SIG-M5 (cell line): ENCODE measurements around the gene NRXN3.

ENCODE experiments used
- DNase-seq: peaks from one replicate; lab custom pipeline; 2025; lab: John Stamatoyannopoulos, UW

The NRXN3 gene

DNA sequence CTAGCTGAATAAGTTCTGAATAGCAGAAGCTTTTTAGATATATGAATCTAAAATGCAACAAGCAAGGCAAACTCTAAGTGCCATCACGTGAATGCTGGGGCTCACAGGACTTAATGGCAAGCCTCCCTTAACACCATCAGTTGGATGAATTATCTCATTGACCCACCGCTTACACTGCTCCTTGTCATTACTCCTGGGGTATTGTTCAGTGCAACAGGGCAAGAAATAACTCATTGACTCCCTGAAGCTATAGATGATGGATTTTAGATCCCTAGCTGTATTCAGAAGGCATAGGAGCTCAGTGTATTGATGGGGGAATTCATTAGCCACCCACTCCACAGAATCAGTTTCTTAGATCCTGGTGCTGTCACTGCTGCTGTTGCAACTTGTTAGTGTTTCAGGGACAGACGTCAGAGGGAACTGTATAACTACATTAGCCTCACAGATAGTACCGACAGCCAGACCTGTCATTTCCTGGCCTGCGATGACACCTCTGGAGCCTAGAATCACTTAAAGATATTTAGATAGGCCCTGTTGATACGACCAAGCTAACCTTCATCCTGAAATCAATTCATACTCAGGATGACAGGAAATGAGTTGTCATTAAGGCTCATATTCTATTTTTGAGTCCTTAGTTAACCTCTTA, 1305.8 kb downstream of the NRXN3 start:
- no peak for DNase-seq

- DNase-seq: no peak
Measured at GRCh38 chr14:79476552-79476951, 1306.4 kb downstream of the NRXN3 start.

- no peak for DNase-seq
Measured at GRCh38 chr14:79480212-79480611, 1310.0 kb downstream of the NRXN3 start.

- DNase-seq: no peak
Measured at GRCh38 chr14:79482825-79483224, 1312.7 kb downstream of the NRXN3 start.

GRCh38 chr14:79483477-79484388, 1313.6 kb downstream of the NRXN3 start:
- no peak for DNase-seq

GRCh38 chr14:79487632-79488031, 1317.5 kb downstream of the NRXN3 start:
- DNase-seq: no peak

- DNase-seq: no peak
Measured at GRCh38 chr14:79491161-79491560, 1321.0 kb downstream of the NRXN3 start.

GRCh38 chr14:79493081-79493645, 1323.0 kb downstream of the NRXN3 start:
- no peak for DNase-seq

DNA sequence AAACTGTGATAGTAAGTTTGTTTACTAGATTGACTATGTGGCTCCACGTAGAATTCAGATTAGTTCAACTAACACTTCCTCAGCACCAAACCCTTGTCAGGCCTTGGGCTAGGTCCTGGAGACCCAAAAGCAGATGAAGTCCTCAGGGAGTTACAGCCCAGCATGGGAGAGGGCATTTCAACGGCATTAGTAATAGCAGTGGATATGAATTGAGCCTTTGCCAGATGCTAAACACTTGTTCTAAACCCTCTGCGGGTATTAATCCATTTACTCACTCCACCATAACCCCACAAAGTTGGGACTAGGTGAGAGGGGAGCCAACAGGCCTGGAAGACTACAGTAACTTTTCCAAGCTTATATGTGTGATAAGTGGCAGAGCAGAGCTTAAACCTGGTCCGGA, 1326.5 kb downstream of the NRXN3 start:
- DNase-seq: no peak

DNA sequence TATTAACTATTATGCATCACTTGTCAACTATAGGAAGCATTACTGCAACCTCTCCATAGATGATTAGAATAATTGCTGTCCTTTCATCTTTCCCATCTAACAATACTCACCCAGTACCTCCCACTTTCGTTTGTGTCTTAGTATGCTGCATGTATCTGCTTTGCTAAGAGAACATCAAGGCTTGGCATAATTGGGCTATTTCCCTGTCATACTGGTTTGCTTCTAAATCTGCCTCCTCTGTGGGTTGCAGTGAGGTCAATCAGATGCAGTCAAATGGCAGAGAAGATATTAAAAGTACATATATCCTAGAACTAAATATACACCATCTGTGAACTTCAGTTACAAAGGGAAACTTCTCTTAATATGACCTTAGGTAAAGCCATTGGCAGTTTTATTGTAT, 1330.3 kb downstream of the NRXN3 start:
- DNase-seq: no peak

GRCh38 chr14:79502136-79502750, 1332.1 kb downstream of the NRXN3 start:
- DNase-seq: no peak

DNA sequence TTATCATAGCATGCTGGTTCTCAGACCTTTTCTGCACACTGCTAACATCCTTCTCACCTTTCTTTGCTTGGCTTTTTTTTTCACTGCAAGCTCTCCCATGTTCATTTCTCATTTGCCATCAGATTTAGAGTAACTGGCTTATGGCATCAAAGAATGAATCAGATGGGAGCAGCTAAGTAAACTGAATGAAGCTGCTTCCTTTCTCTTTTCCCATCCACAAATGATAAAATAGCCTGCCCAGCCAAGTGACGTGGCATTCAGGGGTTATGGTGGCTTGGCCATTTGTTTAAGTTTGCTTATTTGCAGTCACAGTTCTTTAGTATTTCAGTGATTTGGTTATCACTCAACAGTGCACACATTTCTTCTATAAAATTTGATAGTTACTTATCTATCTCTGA, 1332.6 kb downstream of the NRXN3 start:
- no peak for DNase-seq

DNA sequence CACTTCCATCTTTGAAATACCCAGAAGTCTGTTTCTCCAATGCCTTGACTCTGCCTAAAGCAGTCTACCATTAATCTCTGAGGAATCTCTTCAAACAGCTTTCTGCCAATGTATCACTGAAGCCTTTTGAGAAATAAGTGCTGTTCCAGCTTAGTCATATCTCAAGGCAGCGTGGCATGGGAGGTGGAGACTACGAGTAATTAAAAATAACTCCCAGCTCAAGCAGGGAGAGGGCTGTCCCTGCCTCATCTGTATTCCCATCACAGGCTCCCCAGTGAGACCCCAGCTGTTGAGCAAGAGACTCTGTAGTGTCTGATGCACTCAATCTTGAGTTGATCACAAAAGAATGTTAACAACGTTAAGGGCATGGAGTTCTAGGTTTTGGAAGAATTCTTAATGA, 1340.5 kb downstream of the NRXN3 start:
- DNase-seq: no peak

GRCh38 chr14:79511146-79511545, 1341.0 kb downstream of the NRXN3 start:
- DNase-seq: no peak

- no peak for DNase-seq
Measured at GRCh38 chr14:79513446-79513845, 1343.3 kb downstream of the NRXN3 start.

DNA sequence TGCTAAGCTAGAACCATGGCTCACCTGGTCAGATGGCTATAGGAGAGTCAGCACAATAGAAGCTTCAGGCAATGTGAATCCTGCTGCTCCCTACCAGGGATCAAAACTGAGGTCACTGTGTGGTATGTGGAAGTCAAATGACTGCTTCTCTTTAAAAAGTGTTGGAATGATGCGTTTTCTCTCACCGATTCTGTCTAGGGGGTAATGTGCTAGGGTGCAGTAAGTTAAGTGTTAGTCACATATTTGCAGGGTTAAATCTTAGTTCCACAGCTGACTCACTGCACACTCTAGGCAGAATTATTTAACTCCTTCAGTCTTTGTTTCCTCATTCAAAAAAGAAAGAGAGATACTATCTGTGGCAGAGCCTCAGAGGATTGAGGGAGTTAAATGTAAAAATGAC, 1344.5 kb downstream of the NRXN3 start:
- no peak for DNase-seq

DNA sequence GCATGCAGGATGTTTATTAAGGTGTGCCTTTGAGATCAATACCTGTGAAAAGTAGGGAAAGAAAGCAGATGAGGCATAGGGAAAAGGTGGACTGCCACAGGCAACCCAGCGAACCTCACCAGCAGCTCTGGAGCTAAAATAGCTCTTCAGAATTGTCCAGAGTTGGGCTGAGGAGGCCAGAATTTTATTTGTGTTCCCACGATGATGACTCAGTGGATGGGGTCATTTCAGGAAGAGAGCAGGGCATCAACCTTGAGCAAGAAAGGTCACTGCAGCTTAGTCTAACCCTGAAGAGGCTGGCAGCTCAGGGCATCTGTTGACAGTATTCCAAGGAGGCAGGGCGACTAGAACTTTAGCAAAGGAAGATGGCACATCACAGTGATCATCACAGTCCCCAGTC, 1345.0 kb downstream of the NRXN3 start:
- DNase-seq: no peak

DNA sequence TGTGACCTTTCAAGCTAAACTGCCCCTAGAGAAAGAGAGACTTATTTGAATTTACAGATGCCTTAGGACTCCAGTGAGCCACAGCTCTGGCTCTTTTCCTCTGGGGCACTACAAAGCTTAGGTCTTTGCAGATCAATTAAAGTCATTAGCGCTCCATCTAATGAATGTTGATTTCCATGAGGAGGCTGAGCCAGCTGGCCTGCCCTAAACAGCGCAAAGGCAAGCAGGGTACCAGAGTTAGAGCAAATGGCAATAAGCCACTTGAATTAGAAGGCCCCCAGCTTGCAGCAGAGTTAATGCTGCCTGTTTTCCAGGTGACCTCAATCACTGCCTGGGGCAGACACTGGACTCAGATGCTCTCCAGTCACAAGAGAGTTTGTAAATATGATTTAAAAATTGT, 1345.8 kb downstream of the NRXN3 start:
- no peak for DNase-seq

- no peak for DNase-seq
Measured at GRCh38 chr14:79525416-79525815, 1355.2 kb downstream of the NRXN3 start.

- no peak for DNase-seq
Measured at GRCh38 chr14:79528828-79529416, 1358.7 kb downstream of the NRXN3 start.

- DNase-seq: no peak
Measured at GRCh38 chr14:79530555-79530954, 1360.4 kb downstream of the NRXN3 start.

DNA sequence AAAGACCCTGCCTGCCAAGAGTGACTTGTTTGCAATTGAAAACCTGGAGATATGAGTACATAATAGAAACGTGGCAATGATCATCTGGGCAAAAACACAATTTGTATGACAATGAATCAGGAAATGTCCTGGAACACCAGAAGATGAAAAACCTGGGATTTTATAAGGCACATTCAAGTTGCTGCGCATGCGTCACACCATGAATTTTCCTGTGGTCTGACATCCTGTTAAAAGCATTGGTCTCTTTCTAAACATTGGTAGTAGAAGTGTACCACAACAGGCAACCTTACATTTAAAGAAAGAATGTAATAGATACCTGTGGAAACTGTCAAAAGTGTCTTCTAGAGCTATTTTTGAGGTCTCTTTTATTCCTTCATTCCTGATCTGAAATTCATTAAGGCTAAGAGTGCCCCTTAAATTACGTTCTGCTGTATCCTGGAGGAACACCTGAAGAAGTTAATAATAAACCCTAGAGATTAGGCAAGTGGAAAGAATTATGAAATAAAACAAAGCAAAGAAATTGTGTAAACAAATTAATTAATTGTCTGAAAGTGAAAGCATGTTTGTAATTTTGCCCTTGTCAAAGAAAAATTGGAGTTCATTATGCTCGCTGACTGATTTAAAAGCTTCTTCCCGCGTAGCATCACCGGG, 1364.7 kb downstream of the NRXN3 start:
- DNase-seq: no peak
